ENCODE data around the gene PDIA5.

DNA sequence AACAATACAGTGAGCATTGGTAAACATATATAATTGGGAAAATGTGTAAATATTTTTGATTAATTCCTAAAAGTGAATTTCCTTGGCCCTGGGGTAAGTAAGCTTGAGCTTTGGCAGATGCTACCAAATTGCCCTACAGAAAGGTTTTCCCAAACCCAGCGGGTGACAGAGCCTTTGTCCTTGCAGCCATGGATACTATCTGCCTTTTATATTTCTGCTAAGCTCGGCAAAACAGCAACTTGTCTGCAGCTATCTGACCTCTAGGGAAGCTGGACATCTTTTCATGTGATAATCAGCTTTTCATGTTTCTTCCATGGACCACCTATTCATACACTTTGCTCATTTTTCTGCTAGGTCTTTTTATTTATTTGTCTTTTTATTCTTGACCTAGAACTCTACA lies 70.2 kb downstream of the PDIA5 start:
- TF ChIP-seq POLR2AphosphoS5 (IDR thresholded peaks at IDR 0.05; ENCODE audit: low read depth, low read length) (no peak), SIN3A (IDR thresholded peaks at IDR 0.05; ENCODE audit: borderline replicate concordance, insufficient read depth, low read length) (no peak)
- TF ChIP-seq, protein P1, sequence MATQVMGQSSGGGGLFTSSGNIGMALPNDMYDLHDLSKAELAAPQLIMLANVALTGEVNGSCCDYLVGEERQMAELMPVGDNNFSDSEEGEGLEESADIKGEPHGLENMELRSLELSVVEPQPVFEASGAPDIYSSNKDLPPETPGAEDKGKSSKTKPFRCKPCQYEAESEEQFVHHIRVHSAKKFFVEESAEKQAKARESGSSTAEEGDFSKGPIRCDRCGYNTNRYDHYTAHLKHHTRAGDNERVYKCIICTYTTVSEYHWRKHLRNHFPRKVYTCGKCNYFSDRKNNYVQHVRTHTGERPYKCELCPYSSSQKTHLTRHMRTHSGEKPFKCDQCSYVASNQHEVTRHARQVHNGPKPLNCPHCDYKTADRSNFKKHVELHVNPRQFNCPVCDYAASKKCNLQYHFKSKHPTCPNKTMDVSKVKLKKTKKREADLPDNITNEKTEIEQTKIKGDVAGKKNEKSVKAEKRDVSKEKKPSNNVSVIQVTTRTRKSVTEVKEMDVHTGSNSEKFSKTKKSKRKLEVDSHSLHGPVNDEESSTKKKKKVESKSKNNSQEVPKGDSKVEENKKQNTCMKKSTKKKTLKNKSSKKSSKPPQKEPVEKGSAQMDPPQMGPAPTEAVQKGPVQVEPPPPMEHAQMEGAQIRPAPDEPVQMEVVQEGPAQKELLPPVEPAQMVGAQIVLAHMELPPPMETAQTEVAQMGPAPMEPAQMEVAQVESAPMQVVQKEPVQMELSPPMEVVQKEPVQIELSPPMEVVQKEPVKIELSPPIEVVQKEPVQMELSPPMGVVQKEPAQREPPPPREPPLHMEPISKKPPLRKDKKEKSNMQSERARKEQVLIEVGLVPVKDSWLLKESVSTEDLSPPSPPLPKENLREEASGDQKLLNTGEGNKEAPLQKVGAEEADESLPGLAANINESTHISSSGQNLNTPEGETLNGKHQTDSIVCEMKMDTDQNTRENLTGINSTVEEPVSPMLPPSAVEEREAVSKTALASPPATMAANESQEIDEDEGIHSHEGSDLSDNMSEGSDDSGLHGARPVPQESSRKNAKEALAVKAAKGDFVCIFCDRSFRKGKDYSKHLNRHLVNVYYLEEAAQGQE (IDR thresholded peaks at IDR 0.05; ENCODE audit: insufficient read depth in 1 of 2, low read depth in 2 of 2, low read length in 2 of 2): no peak
